Stimulated activated CD8-positive, alpha-beta memory T cell treated with anti-CD3 and anti-CD28 coated beads, Interleukin-7, amount 100 ng/mL, for 4 hours (primary cell): ENCODE data around the gene SLC19A1.
"Not testable (repeated sequence)": the region's sequence is repeated elsewhere in the genome, so short reads cannot be mapped to it uniquely, and the experiment has no call there.

Source experiments
- DNase-seq, 2 donors: peaks; one replicate each; pipeline ENCODE4 v3.0.0-alpha.2; 2020; ENCODE audit warnings: low read depth in 2 of 2

The SLC19A1 gene

DNA sequence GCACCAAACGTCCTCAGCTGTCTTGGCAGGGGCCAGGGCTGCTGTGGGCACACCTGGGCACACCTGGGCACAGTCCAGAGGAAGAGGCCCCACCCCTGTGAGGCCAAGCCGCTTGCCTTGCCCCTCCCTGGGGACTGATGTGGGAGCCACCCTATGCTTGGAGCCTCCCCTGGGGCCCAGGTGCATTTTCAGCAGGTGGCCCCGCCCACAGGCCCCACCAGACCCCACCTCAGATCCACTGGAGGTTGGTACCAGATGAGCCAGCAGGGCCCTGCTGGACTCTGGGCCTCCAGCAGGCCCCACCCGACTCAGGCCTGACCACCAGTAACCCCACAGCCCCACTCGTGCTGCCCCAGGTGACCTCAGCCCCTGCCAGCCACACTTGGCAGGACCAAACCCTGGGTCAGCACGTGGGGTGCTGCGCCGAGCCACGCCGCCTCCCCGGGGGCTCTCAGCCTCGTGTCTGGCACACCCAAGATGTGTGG lies 8.8 kb downstream of the SLC19A1 start:
- DNase-seq: no peak

GRCh38 chr21:45532826-45533360 lies 9.3 kb downstream of the SLC19A1 start:
- DNase-seq: no peak

GRCh38 chr21:45531393-45532215 lies 10.6 kb downstream of the SLC19A1 start:
- no peak for DNase-seq

- not testable (repeated sequence) for DNase-seq
Measured at GRCh38 chr21:45531114-45531392, 11.2 kb downstream of the SLC19A1 start.

DNA sequence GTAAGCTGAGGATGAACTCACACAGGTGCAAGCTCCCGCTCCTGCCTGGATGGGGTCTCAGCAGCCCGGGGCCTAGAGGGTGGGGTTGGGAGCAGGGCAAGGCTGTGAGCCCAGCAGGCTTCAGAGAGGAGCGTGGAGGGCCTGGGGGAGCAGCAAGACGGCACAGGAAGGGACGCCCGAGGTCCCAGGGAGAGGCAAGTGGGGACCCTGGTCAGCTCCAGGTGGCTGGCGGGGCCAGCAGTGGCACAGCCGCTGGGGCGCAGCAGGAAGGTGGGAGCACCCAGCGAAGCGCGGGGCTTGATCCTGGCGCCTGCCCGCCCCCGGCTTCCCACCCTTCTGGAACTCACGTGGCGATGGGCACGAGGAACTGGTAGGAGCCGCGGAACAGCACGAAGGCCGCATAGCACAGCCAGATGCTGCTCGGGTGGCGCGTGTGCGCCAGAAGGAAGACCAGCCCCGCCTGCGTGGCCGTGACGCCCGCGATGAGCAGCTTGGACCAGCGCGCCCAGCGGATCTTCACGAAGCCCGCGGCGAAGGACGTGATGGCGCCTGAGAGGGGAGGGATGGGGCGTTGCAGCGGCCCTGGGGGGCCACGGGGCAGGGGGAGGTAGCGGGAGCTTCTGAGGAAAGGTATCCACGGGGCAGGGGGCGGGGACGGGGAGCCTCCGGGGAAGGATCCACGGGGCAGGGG lies 11.7 kb downstream of the SLC19A1 start:
- DNase-seq: no peak

DNA sequence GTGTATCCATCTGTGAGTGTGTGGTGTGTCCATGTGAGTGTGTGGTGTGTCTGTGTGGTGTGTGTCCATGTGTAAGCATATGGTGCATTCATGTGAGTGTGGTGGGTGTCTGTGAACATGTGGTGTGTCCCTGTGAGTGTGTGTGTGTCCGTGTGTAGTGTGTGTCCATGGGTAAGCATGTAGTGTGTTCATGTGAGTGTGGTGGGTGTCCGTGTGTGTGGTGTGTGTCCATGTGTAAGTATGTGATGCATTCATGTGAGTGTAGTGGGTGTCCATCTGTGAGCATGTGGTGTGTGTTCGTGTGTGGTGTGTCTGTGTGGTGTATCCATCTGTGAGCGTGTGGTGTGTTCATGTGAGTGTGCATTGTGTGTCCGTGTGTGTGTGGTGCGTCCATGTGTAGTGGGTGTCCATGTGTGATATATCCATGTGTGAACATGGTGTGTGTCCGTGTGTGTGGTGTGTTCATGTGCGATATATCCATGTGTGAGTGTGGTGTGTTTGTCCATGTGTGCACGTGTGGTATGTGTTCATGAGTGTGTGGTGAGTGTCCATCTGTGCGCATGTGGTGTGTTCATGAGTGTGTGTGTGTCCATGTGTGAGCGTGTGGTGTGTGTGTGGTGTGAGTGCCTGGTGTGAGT lies 12.3 kb downstream of the SLC19A1 start:
- no peak for DNase-seq

DNA sequence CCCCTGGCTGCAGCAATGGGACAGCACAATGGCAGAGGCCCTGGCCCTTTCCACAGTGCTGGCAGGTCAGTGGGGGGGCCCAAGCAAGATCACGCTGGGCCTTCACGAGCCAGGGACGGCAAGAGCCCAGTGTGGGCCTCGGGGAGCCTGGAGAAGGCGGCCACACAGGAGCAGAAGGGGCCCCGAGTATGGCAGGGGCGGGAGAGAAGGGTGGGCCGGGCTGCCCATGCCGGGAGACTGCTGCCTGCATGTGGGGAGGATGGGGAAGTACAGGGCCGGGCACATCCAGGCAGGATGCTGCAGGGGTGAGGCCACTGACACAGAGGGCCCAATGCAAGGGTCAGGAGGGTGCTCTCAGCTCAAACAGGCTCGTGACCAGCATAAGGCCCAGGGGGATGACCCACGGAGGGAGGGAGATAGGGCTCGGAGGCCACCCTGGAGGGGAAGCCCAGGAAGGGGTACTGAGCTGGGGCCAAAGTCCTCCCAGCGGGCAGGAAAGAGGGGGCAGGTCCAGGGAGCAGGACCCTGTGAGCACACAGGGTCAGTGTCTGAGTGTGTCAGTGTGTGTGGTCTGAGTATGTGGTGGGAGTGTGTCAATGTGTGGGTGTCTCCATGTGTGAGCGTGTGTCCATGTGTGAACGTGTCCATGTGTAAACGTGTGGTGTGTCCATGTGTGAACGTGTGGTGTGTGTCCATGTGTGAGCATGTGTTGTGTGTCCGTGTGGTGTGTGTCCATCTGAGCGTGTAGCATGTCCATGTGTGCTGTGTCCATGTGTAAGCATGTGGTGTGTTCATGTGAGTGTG lies 13.1 kb downstream of the SLC19A1 start:
- no peak for DNase-seq

DNA sequence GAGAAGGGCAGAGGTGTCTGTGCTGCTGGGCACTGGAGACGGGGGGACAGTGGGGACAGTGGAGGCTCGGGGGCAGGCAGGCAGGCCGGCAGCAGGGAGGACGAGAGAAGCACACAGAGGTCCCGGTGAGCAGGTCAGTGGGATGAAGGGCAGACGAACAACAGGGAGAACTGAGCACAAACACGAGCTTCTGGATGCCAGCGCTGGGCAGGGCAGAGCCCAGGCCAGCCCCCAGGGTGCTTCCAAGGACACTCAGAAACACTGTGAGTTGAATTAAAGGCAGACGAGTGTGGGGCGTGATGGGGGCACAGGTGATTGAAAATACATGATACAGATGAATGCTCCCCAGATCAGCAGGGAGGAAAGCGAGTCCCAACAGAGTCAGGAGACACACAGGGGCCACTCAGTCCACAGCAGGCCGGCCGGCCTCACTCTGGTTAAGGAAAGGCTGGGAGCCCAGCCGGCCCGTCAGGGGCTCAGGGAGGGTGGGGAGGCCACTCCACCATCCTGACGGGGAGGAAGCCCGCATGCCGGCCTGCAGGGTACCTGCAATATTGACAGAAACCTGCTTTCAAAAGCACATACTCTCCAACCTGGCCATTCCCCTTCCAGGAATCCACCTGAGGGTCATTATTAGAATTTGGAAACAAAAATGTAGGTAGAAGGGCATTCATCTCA lies 14.1 kb downstream of the SLC19A1 start:
- no peak for DNase-seq

DNA sequence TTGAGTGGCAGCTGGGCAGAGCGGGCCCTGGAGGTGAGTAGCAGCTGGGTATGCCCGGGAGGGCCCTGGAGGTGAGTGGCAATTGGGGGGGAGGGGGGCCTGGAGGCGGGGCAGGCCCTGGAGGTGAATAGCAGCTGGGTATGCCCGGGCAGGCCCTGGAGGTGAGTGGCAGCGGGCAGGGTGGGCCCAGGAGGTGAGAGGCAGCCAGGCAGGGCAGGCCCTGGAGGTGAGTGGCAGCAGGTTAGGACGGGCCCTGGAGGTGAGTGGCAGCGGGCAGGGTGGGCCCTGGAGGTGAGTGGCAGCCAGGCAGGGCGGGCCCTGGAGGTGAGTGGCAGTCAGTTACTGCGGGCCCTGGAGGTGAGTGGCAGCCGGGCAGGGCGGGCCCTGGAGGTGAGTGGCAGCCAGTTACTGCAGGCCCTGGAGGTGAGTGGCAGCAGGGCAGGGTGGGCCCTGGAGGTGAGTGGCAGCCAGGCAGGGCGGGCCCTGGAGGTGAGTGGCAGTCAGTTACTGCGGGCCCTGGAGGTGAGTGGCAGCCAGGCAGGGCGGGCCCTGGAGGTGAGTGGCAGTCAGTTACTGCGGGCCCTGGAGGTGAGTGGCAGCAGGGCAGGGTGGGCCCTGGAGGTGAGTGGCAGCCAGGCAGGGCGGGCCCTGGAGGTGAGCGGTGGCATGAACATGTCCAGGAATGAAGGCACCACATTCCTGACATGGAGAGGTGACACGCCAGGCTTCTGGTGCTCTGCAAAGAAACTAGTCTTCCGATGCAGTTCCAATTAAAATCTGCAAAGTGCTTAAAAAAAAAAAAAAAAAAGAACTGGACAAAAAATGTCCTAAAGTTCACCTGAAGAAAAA lies 14.9 kb downstream of the SLC19A1 start:
- DNase-seq: not testable (repeated sequence)

DNA sequence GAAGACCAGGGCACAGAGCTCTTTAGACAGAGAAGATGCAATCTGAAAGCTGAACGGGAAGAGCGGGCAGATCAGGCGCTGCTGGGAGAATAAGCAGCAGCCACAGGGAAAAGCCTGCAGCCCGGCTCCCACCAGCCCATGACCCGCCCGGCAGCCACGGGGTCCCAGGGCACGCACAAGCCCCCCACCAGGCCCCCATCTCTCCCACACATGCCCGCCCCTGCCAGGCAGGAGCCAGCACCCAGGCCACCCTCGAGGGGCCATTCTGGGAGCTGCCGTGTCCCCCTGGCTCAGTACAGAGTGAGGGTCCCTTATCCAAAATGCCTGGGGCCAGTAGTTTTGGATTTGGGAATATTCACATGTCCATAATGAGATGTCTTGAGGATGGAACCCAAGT lies 16.3 kb downstream of the SLC19A1 start:
- no peak for DNase-seq

DNA sequence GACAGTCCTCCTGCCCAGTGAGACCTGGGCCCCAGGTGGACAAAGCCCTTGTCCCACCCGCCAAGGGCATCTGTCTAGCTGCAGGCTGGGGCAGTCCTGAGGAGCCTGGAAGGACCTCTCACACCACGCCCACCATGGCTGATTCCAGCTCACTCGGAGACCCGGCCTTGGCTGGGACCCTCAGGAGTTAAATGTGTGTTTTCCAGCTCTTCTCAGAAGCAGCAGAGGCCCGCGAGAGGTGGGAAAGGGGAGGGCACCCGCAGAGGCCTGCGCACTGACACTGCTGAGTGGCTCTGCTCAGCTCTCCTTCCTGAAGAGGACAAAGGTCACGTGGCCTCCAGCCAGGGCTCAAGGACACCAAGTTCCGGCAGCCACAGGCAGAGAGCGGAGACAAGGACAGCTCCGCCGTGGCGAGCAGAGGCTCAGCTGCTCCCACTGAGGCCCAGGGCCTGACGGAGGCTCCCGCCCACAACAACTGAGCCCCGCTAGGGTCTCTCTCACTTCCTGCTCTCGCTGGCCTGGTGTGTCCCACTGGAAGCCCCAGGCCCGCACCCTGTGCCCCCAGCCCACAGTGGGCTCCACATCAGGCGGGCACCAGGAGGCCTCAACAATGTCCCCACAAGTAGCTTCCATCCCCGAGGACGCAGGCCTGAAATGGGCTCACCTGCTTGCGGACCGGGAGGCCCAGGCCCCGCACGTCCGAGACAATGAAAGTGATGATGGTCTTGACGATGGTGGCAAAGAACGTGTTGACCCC lies 16.9 kb downstream of the SLC19A1 start:
- no peak for DNase-seq

DNA sequence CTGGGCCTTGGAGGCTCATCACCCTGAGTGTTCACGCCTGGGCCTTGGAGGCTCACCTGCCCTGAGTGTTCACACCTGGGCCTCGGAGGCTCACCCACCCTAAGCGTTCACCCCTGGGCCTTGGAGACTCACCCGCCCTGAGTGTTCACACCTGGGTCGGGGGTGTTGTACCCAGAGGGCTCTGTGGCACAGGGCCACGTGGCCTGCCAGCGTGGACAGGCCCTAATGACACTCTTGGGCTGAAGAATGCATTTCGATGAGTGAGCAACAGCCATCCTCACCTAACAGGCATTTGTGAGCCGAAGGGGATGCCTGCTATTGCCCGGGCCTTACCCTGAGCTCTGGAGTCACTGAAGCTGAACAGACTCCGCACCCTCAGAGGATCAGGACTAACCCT lies 17.5 kb downstream of the SLC19A1 start:
- no peak for DNase-seq

GRCh38 chr21:45523411-45524101 lies 18.7 kb downstream of the SLC19A1 start:
- no peak for DNase-seq

DNA sequence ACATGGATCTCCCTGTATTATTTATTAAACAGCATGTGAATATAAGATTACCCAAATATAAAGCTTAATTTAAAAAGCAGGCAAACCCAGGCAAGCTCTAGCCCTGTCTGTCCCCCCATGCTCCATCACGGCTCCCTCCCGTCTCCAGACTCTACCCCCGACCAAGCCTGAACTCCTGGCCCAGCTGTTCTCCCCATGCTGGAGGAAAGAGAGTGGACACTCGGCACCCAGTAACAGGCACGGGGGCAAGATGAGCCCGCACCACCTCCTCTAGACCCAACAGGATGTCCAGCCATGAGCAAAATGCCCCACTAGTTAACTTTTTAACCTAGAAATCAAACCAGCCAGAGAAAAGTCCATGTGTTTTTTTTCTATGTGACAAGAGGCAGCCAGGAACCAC lies 19.3 kb downstream of the SLC19A1 start:
- no peak for DNase-seq

GRCh38 chr21:45522381-45522780 lies 19.9 kb downstream of the SLC19A1 start:
- DNase-seq: no peak

DNA sequence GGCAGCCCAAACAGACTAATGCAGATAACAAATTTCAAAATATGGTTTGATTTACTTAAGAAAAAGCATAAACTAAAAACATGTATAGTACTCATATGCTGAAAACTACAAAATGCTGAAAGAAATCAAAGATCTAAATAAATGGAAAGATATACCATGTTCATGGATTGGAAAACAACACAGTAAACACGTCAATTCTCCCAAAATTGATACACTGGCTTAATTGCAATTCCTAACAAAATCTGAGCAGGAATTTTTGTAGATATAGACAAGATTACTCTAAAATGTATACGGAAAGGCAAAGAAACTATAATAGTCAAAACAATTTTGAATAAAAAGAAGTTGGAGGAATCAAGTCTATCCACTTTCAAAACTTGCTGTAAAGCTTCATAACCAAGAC lies 21.0 kb downstream of the SLC19A1 start:
- DNase-seq: no peak

- DNase-seq: no peak
Measured at GRCh38 chr21:45519182-45519581, 23.1 kb downstream of the SLC19A1 start.

- no peak for DNase-seq
Measured at GRCh38 chr21:45518742-45519141, 23.5 kb downstream of the SLC19A1 start.
